Naive thymus-derived CD4-positive, alpha-beta T cell (primary cell): ENCODE data around the gene CIRBP. TPM values are rescaled to one million over a fixed set of nuclear protein-coding genes. Genes with fewer than 3 reads are reported as not detected.

Source experiments
- ATAC-seq: fragments of 150-1000 bp; cut with Tn5 transposase; 2 replicates; pipeline ENCODE4 v1.10.0; 2021; ENCODE audit warnings: mild to moderate bottlenecking, moderate library complexity
- CTCF ChIA-PET: fragments of 350-600 bp; sonication (Branson Sonifier 250); formaldehyde crosslinking; loops from one replicate; lab custom pipeline; 2021; ENCODE audit warnings: antibody characterized with exemption; lab: Charles Lee
- POLR2A ChIA-PET: fragments of 350-600 bp; sonication (Branson Sonifier 250); formaldehyde crosslinking; loops from one replicate; lab custom pipeline; 2021; ENCODE audit warnings: antibody characterized with exemption, inconsistent platforms; lab: Charles Lee
- DNase-seq, 9 donors: peaks; one replicate each; pipeline versions ENCODE4 v3.0.0 to v3.0.0-alpha.2; 2020 to 2022; ENCODE audit warnings: mixed read lengths in 1 of 9
- H3K27ac ChIP-seq: one replicate; pipeline ENCODE4 v1.7.0; 2013; ENCODE audit warnings: mild to moderate bottlenecking, low read depth, low read length, moderate library complexity
- H3K27me3 ChIP-seq, 2 donors: one replicate each; pipeline ENCODE4 v1.7.0; 2013; ENCODE audit warnings: low read length in 2 of 2, mild to moderate bottlenecking in 2 of 2, moderate library complexity in 2 of 2; ENCODE audit not compliant: control insufficient read depth in 2 of 2, insufficient read depth in 2 of 2
- H3K36me3 ChIP-seq, 3 experiments: 1 replicate in 2 of 3; 2 replicates in 1 of 3; pipeline ENCODE4 v1.7.0; 2013; ENCODE audit warnings: low read length in 3 of 3, mild to moderate bottlenecking in 3 of 3, moderate library complexity in 1 of 3; ENCODE audit not compliant: insufficient read depth in 3 of 3, control insufficient read depth in 2 of 3
- H3K4me1 ChIP-seq, 2 donors: one replicate each; pipeline ENCODE4 v1.7.0; 2013; ENCODE audit warnings: low read length in 2 of 2, mild to moderate bottlenecking in 2 of 2, moderate library complexity in 1 of 2; ENCODE audit not compliant: control insufficient read depth in 2 of 2, insufficient read depth in 2 of 2
- H3K4me3 ChIP-seq: 2 replicates; pipeline ENCODE4 v1.7.0; 2013; ENCODE audit warnings: mild to moderate bottlenecking, low read length
- H3K9me3 ChIP-seq, 3 experiments: 1 replicate in 2 of 3; 2 replicates in 1 of 3; pipeline ENCODE4 v1.7.0; 2013; ENCODE audit warnings: low read length in 3 of 3; ENCODE audit not compliant: control insufficient read depth in 2 of 3
- H3K27ac Mint-ChIP-seq, 9 donors: one replicate each; pipeline ENCODE4 v1.8.0; 2020 to 2022; ENCODE audit warnings: mixed read lengths in 9 of 9, mild to moderate bottlenecking in 8 of 9, moderate library complexity in 5 of 9, inconsistent platforms in 2 of 9
- H3K27me3 Mint-ChIP-seq, 5 donors: one replicate each; pipeline ENCODE4 v1.8.0; 2021 to 2022; ENCODE audit warnings: mixed read lengths in 5 of 5, mild to moderate bottlenecking in 1 of 5
- H3K36me3 Mint-ChIP-seq, 5 donors: one replicate each; pipeline ENCODE4 v1.8.0; 2020 to 2022; ENCODE audit warnings: mixed read lengths in 5 of 5, mild to moderate bottlenecking in 3 of 5, inconsistent platforms in 1 of 5
- H3K4me1 Mint-ChIP-seq, 7 donors: one replicate each; pipeline ENCODE4 v1.8.0; 2020 to 2022; ENCODE audit warnings: mixed read lengths in 7 of 7, mild to moderate bottlenecking in 3 of 7, inconsistent platforms in 1 of 7
- H3K4me3 Mint-ChIP-seq, 10 donors: one replicate each; pipeline ENCODE4 v1.8.0; 2020 to 2022; ENCODE audit warnings: mild to moderate bottlenecking in 10 of 10, mixed read lengths in 10 of 10, moderate library complexity in 6 of 10, inconsistent platforms in 2 of 10
- H3K9me3 Mint-ChIP-seq, 11 donors: one replicate each; pipeline ENCODE4 v1.8.0; 2020 to 2022; ENCODE audit warnings: mixed read lengths in 11 of 11, mild to moderate bottlenecking in 4 of 11, inconsistent platforms in 1 of 11, moderate library complexity in 1 of 11
- intact Hi-C, 2 donors: fragments of 100-400 bp; cut with micrococcal nuclease; formaldehyde crosslinking; loops; one replicate each; pipeline ENCODE4 v1.15.1; 2023
- polyA plus RNA-seq, 2 donors: library from polyadenylated mRNA; unstranded; fragments of 300-500 nt; fragmentation: Illumina TruSeq; gene quantifications; one replicate each; pipeline ENCODE4 v1.2.3, GENCODE V29; 2021
- total RNA-seq, 6 experiments: library from RNA in 5 of 6; stranded (reverse) in 5 of 6; gene quantifications; 1 replicate in 5 of 6; 2 replicates in 1 of 6; pipeline ENCODE4 v1.2.3 and lab custom pipeline; 2021 to 2026

The CIRBP gene
- total and polyA plus RNA-seq, 7 experiments from 2014 or later: 233 to 629 (median 410) TPM

DNA sequence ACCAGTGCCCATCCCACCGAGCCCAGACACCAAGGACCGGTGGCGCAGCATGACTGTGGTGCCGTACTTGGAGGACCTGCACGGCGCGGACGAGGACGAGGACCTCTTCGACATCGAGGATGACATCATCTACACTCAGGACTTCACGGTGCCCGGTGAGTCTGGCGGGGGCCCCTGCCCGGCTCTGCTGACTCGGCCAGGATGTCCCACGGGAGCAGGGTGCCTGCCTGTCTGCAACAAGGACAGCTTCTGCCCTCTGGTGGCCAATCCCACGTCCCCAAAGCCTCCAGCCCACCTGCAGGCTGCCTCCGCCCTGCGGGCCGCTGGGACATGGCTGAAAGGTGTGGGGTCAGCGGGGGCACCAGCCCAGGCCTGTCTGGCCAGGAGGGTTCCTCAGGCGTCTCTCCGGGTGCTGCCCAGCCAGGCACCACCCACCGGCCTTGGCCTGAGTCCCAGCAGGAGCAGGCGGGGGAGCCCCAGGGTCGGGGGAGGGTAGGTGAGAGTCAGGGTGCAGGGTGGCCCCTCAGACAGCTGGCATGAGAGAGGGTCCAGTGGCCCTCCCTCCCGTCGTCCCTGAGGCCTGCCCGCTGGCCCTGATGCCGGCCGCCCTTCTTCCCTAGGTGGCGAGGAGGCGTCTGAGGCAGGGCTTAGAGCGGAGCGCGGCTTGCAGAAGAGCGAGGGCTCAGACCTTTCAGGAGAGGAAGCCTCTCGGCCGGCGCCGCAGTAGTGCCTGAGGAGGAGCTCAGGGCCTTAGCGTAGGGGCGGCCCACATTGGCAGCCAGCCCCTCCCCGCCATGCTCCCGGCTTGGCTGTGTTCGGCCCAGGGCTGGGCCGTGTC is 45.9 kb upstream of the CIRBP start:
- Histone ChIP-seq H3K4me3 (no peak overlapping the region), H3K27ac (no peak overlapping the region), H3K36me3 (peaks cover 0 to 86% (median 5%) of the 10 kb centered on the region in 3 experiments), H3K4me1 (no peaks in the 10 kb centered on the region), H3K9me3 (no peaks in the 10 kb centered on the region), H3K27me3 (no peaks in the 10 kb centered on the region)
- CTCF ChIA-PET: interaction anchor here (1.0 kb wide), 1 partner anchor 21 kb away, joined by 3 read pairs; no protein-coding TSS in a partner anchor
- Mint-ChIP-seq H3K9me3 (no peaks in the 10 kb centered on the region), H3K4me3 (no peak overlapping the region), H3K4me1 (no peaks in the 10 kb centered on the region), H3K27me3 (no peaks in the 10 kb centered on the region), H3K27ac (no peak overlapping the region), H3K36me3 (peaks cover 0 to under 1% (median 0%) of the 10 kb centered on the region in 5 donors)
- POLR2A ChIA-PET: no interaction called here
- intact Hi-C loops: no loop called here
- ATAC-seq (peak; percentile 26), DNase-seq (peak in 1 of 9 donors; percentile 27)

DNA sequence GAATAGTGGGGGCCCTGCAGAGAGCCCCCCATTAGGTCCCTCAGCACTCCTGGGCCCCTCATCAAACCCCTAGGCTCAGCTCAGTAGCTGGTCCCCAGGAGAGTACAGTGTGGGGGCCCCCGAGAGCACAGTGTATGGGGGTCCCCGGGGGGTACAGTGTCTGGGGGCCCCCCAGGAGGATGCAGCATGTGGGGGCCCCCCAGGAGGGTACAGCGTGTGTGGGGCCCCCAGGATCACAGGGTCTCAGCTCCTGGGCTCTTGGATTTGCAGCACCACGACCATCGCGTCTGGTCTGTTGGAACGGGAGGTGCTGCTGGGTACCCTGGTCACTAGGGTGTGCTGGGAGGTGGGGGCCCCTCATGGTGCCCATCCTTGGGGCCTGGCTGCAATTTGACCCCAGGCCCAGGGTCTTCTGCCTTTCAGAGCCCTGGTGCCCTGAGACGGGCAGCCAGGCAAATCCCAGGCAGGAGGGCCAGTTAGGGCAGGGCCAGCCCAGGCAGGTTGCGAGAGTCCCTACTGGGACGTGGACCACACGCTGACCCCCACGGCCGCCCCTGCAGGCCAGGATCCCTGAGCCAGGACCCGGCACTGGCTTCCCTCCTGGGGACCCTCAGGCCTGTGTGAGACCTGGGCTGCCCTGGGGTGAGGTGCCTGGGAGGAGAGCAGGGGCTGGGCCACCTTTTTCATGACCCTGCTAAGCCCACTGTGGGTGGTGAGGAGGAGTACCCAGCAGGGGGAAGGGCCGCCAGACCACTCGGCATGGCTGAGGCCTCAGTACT is 44.9 kb upstream of the CIRBP start:
- no peak for ATAC-seq
- CTCF ChIA-PET: no interaction called here
- no peak overlapping the region for H3K4me3 Mint-ChIP-seq
- DNase-seq: no peak
- H3K4me3 ChIP-seq: no peak overlapping the region
- POLR2A ChIA-PET: no interaction called here
- H3K27me3 ChIP-seq: no peaks in the 10 kb centered on the region
- no peaks in the 10 kb centered on the region for H3K36me3 Mint-ChIP-seq
- H3K27ac Mint-ChIP-seq: no peak overlapping the region
- H3K9me3 Mint-ChIP-seq: no peaks in the 10 kb centered on the region
- H3K27ac ChIP-seq: no peak overlapping the region
- H3K4me1 ChIP-seq: no peaks in the 10 kb centered on the region
- H3K9me3 ChIP-seq: no peaks in the 10 kb centered on the region
- intact Hi-C loops: no loop called here
- peaks cover 0 to 81% (median 5%) of the 10 kb centered on the region in 3 experiments for H3K36me3 ChIP-seq
- no peaks in the 10 kb centered on the region for H3K27me3 Mint-ChIP-seq
- no peaks in the 10 kb centered on the region for H3K4me1 Mint-ChIP-seq

- no peaks in the 10 kb centered on the region for H3K36me3 Mint-ChIP-seq
- Histone ChIP-seq H3K9me3 (no peaks in the 10 kb centered on the region), H3K4me1 (no peaks in the 10 kb centered on the region), H3K27me3 (no peaks in the 10 kb centered on the region), H3K36me3 (peaks cover 0 to 78% (median 5%) of the 10 kb centered on the region in 3 experiments), H3K27ac (no peak overlapping the region), H3K4me3 (no peak overlapping the region)
- CTCF ChIA-PET: interaction anchor here (0.5 to 0.8 kb wide), 2 partner anchors 31 to 119 kb away, joined by 3 read pairs; no protein-coding TSS in a partner anchor
- H3K4me1 Mint-ChIP-seq: no peaks in the 10 kb centered on the region
- H3K4me3 Mint-ChIP-seq: no peak overlapping the region
- no peaks in the 10 kb centered on the region for H3K27me3 Mint-ChIP-seq
- POLR2A ChIA-PET: no interaction called here
- DNase-seq (no peak), ATAC-seq (no peak)
- no peaks in the 10 kb centered on the region for H3K9me3 Mint-ChIP-seq
- intact Hi-C loops: no loop called here
- no peak overlapping the region for H3K27ac Mint-ChIP-seq
These were observed 44.3 kb upstream of the CIRBP start for GRCh38 chr19:1224847-1225246.

DNA sequence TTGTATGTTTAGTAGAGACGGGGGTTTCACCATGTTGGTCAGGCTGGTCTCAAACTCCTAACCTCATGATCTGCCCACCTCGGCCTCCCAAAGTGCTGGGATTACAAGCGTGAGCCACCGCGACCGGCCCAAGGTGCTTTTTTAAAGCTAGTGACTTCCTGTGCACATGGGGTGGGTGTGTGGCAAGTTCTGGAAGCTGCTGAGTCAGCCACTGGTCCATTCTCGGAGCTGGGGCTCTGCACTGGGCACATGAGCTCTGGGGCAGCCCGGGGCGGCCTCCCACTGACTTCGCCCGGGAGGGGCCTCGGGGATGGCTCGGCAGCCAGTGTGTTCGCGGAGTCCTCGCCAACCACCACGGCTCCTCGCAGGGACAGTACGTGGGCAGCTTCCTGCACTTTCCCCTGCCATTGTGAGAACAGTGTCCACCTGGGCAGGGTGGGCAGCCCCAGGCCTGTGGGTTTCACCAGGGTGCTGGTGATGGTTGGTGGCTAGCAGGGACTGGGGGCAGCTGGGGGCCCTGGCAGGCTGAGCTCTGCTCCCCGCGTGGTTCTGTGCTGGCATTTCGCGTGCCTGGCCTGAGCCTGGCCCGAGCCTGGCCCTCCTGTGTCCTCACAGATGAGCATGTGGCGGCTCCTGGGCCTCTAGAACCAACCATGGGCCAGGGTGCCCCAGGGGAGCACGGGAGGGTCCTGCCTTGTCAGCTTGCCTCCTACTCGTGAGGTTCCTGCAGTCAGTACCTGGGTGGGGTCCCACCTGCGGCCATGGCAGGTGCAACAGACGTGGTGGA is 43.5 kb upstream of the CIRBP start:
- CTCF ChIA-PET: interaction anchor here (0.5 to 0.8 kb wide), 2 partner anchors 32 to 120 kb away, joined by 3 read pairs; no protein-coding TSS in a partner anchor
- Mint-ChIP-seq H3K4me3 (no peak overlapping the region), H3K27ac (peak overlapping the region in 1 of 9 donors; percentile 10), H3K36me3 (no peaks in the 10 kb centered on the region), H3K9me3 (no peaks in the 10 kb centered on the region), H3K27me3 (no peaks in the 10 kb centered on the region), H3K4me1 (no peaks in the 10 kb centered on the region)
- Histone ChIP-seq H3K4me3 (no peak overlapping the region), H3K27ac (no peak overlapping the region), H3K9me3 (no peaks in the 10 kb centered on the region), H3K27me3 (no peaks in the 10 kb centered on the region), H3K4me1 (no peaks in the 10 kb centered on the region), H3K36me3 (peaks cover 0 to 70% (median 2%) of the 10 kb centered on the region in 3 experiments)
- peak in 1 of 9 donors; percentile 6 for DNase-seq
- intact Hi-C loops: no loop called here
- no peak for ATAC-seq
- POLR2A ChIA-PET: interaction anchor here (1.0 kb wide), 1 partner anchor 82 kb away, joined by 3 read pairs; no protein-coding TSS in a partner anchor

GRCh38 chr19:1226227-1226518 is 43.0 kb upstream of the CIRBP start:
- H3K27me3 Mint-ChIP-seq: no peaks in the 10 kb centered on the region
- CTCF ChIA-PET: no interaction called here
- DNase-seq (no peak), ATAC-seq (no peak)
- H3K9me3 Mint-ChIP-seq: no peaks in the 10 kb centered on the region
- Histone ChIP-seq H3K9me3 (no peaks in the 10 kb centered on the region), H3K36me3 (peaks cover 0 to 65% (median 0%) of the 10 kb centered on the region in 3 experiments), H3K27ac (no peak overlapping the region), H3K4me3 (no peak overlapping the region), H3K4me1 (no peaks in the 10 kb centered on the region), H3K27me3 (no peaks in the 10 kb centered on the region)
- H3K4me3 Mint-ChIP-seq: no peak overlapping the region
- H3K4me1 Mint-ChIP-seq: no peaks in the 10 kb centered on the region
- H3K36me3 Mint-ChIP-seq: no peaks in the 10 kb centered on the region
- intact Hi-C loops: no loop called here
- POLR2A ChIA-PET: interaction anchor here (1.0 kb wide), 1 partner anchor 83 kb away, joined by 3 read pairs; no protein-coding TSS in a partner anchor
- no peak overlapping the region for H3K27ac Mint-ChIP-seq

DNA sequence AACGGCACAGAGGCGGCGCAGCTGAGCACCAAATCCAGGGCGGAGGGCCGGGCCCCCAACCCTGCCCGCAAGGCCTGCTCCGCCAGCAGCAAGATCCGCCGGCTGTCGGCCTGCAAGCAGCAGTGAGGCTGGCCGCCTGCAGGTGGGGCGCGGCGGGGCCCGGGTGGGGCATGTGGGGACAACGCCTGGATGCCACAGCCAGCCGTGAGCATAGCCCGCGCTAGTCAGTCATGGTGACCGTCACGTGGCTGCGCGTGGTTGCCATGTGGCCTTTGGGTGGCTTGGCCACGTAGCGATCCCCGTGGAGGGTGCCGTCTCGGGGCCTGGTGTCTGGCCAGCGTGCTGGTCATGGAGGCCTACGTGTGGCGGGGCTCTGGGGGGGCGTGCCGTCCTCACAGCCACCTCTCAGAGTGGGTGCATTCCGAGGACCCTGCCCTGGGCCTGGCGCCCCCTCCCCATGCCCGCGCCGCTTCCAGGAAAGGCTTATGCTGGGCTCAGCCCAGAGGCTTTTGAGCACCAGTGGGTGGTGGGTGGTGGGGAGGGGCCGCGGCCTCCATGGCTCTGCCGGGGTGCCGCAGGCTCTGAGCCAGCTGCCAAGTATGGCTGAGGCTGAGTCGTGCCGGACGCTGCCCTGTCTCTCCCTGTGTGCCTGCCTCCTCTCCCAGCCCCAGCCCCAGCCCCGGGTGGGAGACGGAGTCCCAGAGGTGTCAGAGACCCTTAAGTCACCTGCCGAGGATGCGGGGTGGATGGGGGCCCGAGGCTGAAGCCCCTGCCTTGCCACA is 42.4 kb upstream of the CIRBP start:
- no peaks in the 10 kb centered on the region for H3K27me3 ChIP-seq
- H3K36me3 ChIP-seq: peaks cover 0 to 60% (median 0%) of the 10 kb centered on the region in 3 experiments
- H3K27ac ChIP-seq: no peak overlapping the region
- CTCF ChIA-PET: no interaction called here
- H3K4me3 ChIP-seq: no peak overlapping the region
- Mint-ChIP-seq H3K36me3 (no peaks in the 10 kb centered on the region), H3K9me3 (no peaks in the 10 kb centered on the region), H3K4me3 (no peak overlapping the region), H3K4me1 (no peaks in the 10 kb centered on the region), H3K27me3 (no peaks in the 10 kb centered on the region), H3K27ac (no peak overlapping the region)
- no peaks in the 10 kb centered on the region for H3K4me1 ChIP-seq
- POLR2A ChIA-PET: no interaction called here
- intact Hi-C loops: no loop called here
- ATAC-seq: no peak
- DNase-seq: no peak
- H3K9me3 ChIP-seq: no peaks in the 10 kb centered on the region
